ENCODE measurements around the gene PSMD11.

GRCh38 chr17:32486111-32486700 is 41.9 kb downstream of the PSMD11 start:
- TF ChIP-seq POLR2AphosphoS5 (IDR thresholded peaks at IDR 0.05; ENCODE audit: low read depth, low read length) (no peak), SIN3A (IDR thresholded peaks at IDR 0.05; ENCODE audit: borderline replicate concordance, insufficient read depth, low read length) (no peak)

All from PFSK-1 (cell line).